H9 (cell line): ENCODE results near the gene ITPA. TPM values are rescaled to one million over a fixed set of nuclear protein-coding genes. Genes with fewer than 3 reads are reported as not detected.

ENCODE experiments used
- DNase-seq: peaks from one replicate; pipeline ENCODE4 v3.0.0-alpha.2; 2017
- H2AFZ ChIP-seq: one replicate; pipeline ENCODE4 v1.6.1; 2013; ENCODE audit warnings: mild to moderate bottlenecking, low read length, control low read depth, moderate library complexity
- H2AK5ac ChIP-seq: 2 replicates; pipeline ENCODE4 v1.6.1; 2013; ENCODE audit warnings: low read length, control low read depth, mixed read lengths; ENCODE audit not compliant: insufficient read length
- H2BK120ac ChIP-seq: one replicate; pipeline ENCODE4 v1.6.1; 2013; ENCODE audit warnings: low read depth, mild to moderate bottlenecking, low read length, control low read depth, inconsistent platforms; ENCODE audit not compliant: poor library complexity, severe bottlenecking
- H2BK12ac ChIP-seq: 2 replicates; pipeline ENCODE4 v1.6.1; 2013; ENCODE audit warnings: low read length, control low read depth, mixed read lengths, low read depth; ENCODE audit not compliant: insufficient read length
- H2BK15ac ChIP-seq: 2 replicates; pipeline ENCODE4 v1.6.1; 2013; ENCODE audit warnings: low read depth, low read length, control low read depth
- H2BK20ac ChIP-seq: one replicate; pipeline ENCODE4 v1.6.1; 2013; ENCODE audit warnings: low read depth, mild to moderate bottlenecking, low read length, control low read depth, inconsistent platforms; ENCODE audit not compliant: poor library complexity, severe bottlenecking
- H2BK5ac ChIP-seq: 2 replicates; pipeline ENCODE4 v1.6.1; 2013; ENCODE audit warnings: low read length, control low read depth, mixed read lengths; ENCODE audit not compliant: insufficient read length
- H3K14ac ChIP-seq: 2 replicates; pipeline ENCODE4 v1.6.1; 2013; ENCODE audit warnings: low read length, control low read depth; ENCODE audit not compliant: insufficient read depth
- H3K18ac ChIP-seq: 2 replicates; pipeline ENCODE4 v1.6.1; 2013; ENCODE audit warnings: low read depth, mild to moderate bottlenecking, mixed read lengths, low read length, control low read depth; ENCODE audit not compliant: insufficient read length
- H3K23ac ChIP-seq: 2 replicates; pipeline ENCODE4 v1.6.1; 2013; ENCODE audit warnings: low read length, control low read depth, mixed read lengths, low read depth; ENCODE audit not compliant: insufficient read length
- H3K23me2 ChIP-seq: 2 replicates; pipeline ENCODE4 v1.6.1; 2013; ENCODE audit warnings: low read depth, mild to moderate bottlenecking, mixed read lengths, low read length, control low read depth; ENCODE audit not compliant: insufficient read length, poor library complexity, severe bottlenecking
- H3K27ac ChIP-seq: 2 replicates; pipeline ENCODE4 v1.5.1; 2013; ENCODE audit warnings: low read length, control low read depth, mixed read lengths, low read depth; ENCODE audit not compliant: insufficient read length
- H3K27me3 ChIP-seq: 2 replicates; pipeline ENCODE4 v1.6.1; 2013; ENCODE audit warnings: low read length, control low read depth, inconsistent platforms; ENCODE audit not compliant: insufficient read depth
- H3K4ac ChIP-seq: 2 replicates; pipeline ENCODE4 v1.6.1; 2013; ENCODE audit warnings: low read depth, mild to moderate bottlenecking, control low read depth, inconsistent platforms, low read length, moderate library complexity
- H3K4me1 ChIP-seq: 2 replicates; pipeline ENCODE4 v1.6.1; 2013; ENCODE audit warnings: low read length, control low read depth, inconsistent platforms; ENCODE audit not compliant: insufficient read depth
- H3K4me2 ChIP-seq: 2 replicates; pipeline ENCODE4 v1.6.1; 2013; ENCODE audit warnings: low read length, control low read depth, mixed read lengths; ENCODE audit not compliant: insufficient read length, insufficient read depth
- H3K56ac ChIP-seq: 2 replicates; pipeline ENCODE4 v1.6.1; 2013; ENCODE audit warnings: low read depth, mild to moderate bottlenecking, mixed read lengths, low read length, control low read depth; ENCODE audit not compliant: insufficient read length
- H3K79me1 ChIP-seq: 2 replicates; pipeline ENCODE4 v1.6.1; 2013; ENCODE audit warnings: low read depth, mild to moderate bottlenecking, moderate library complexity, low read length, control low read depth, inconsistent platforms; ENCODE audit not compliant: insufficient read depth, poor library complexity, severe bottlenecking
- H3K79me2 ChIP-seq: 2 replicates; pipeline ENCODE4 v1.6.1; 2013; ENCODE audit warnings: low read length, control low read depth, inconsistent platforms; ENCODE audit not compliant: insufficient read depth
- H3K9ac ChIP-seq: 2 replicates; pipeline ENCODE4 v1.6.1; 2013; ENCODE audit warnings: low read length, control low read depth, mixed read lengths; ENCODE audit not compliant: insufficient read length; ENCODE audit errors: extremely low read depth
- H3K9me3 ChIP-seq: one replicate; pipeline ENCODE4 v1.6.1; 2013; ENCODE audit warnings: low read depth, low read length, inconsistent platforms; ENCODE audit not compliant: control insufficient read depth
- H3T11ph ChIP-seq: one replicate; pipeline ENCODE4 v1.6.1; 2013; ENCODE audit warnings: mild to moderate bottlenecking, low read length, control low read depth, inconsistent platforms
- H4K20me1 ChIP-seq: one replicate; pipeline ENCODE4 v1.6.1; 2013; ENCODE audit not compliant: control insufficient read depth, insufficient read length, insufficient read depth
- H4K5ac ChIP-seq: 2 replicates; pipeline ENCODE4 v1.6.1; 2013; ENCODE audit warnings: low read depth, mild to moderate bottlenecking, mixed read lengths, low read length, control low read depth; ENCODE audit not compliant: insufficient read length
- H4K8ac ChIP-seq: replicated peaks from 2 replicates; pipeline ENCODE4 v1.6.1; 2013; ENCODE audit warnings: low read length, control low read depth, mixed read lengths, low read depth; ENCODE audit not compliant: insufficient read length
- H4K91ac ChIP-seq: 2 replicates; pipeline ENCODE4 v1.6.1; 2013; ENCODE audit warnings: low read depth, mild to moderate bottlenecking, moderate library complexity, mixed read lengths, low read length, control low read depth; ENCODE audit not compliant: insufficient read length
- H3K27ac Mint-ChIP-seq, 3 experiments: 2 replicates in 2 of 3; 3 replicates in 1 of 3; pipeline ENCODE4 v1.8.0; 2020 to 2021; ENCODE audit warnings: mixed read lengths in 3 of 3, mild to moderate bottlenecking in 1 of 3, moderate library complexity in 1 of 3
- H3K27me3 Mint-ChIP-seq: 2 replicates; pipeline ENCODE4 v1.8.0; 2021; ENCODE audit warnings: low read depth, mild to moderate bottlenecking, moderate library complexity, mixed read lengths
- H3K36me3 Mint-ChIP-seq, 3 experiments: 2 replicates in 2 of 3; 3 replicates in 1 of 3; pipeline ENCODE4 v1.8.0; 2020 to 2021; ENCODE audit warnings: low read depth in 3 of 3, mixed read lengths in 3 of 3; ENCODE audit not compliant: insufficient read depth in 1 of 3
- H3K4me1 Mint-ChIP-seq, 2 experiments: 2 replicates each; pipeline ENCODE4 v1.8.0; 2020; ENCODE audit warnings: mixed read lengths in 2 of 2
- H3K4me3 Mint-ChIP-seq, 2 experiments: 2 replicates in 1 of 2; 3 replicates in 1 of 2; pipeline ENCODE4 v1.8.0; 2020 to 2021; ENCODE audit warnings: mild to moderate bottlenecking in 2 of 2, mixed read lengths in 2 of 2, moderate library complexity in 1 of 2
- H3K9me3 Mint-ChIP-seq, 2 experiments: 2 replicates in 1 of 2; 3 replicates in 1 of 2; pipeline ENCODE4 v1.8.0; 2020; ENCODE audit warnings: mild to moderate bottlenecking in 2 of 2, mixed read lengths in 2 of 2, moderate library complexity in 1 of 2
- CTCF ChIP-seq: fragments of 200-600 bp; sonication (generic); conservative IDR thresholded peaks from 3 replicates; pipeline ENCODE4 v1.8.0; 2021; ENCODE audit warnings: antibody characterized with exemption, mild to moderate bottlenecking
- WGBS: extraction: QIAGEN DNeasy Blood & Tissue Kit; methylation state at CpG from one replicate; pipeline ENCODE4 v1.1.7; 2013; ENCODE audit warnings: missing lambda C conversion rate, low lambda C conversion rate, mixed read lengths; ENCODE audit not compliant: insufficient read length; ENCODE audit errors: extremely low coverage; 5-methylcytosine and 5-hydroxymethylcytosine counted together
- total RNA-seq: library from RNA; stranded (reverse); gene quantifications from 2 replicates; pipeline ENCODE4 v1.2.1, GENCODE V29; 2021

The ITPA gene
- total RNA-seq, 1 experiment from 2014 or later: 74.5 TPM

- Histone ChIP-seq H2BK5ac (no peak overlapping the region), H2AFZ (no peak overlapping the region), H3K79me2 (no peaks in the 10 kb centered on the region), H3K9me3 (no peaks in the 10 kb centered on the region), H2BK15ac (no peak overlapping the region), H3K4ac (no peak overlapping the region), H4K5ac (no peak overlapping the region), H3K79me1 (no peaks in the 10 kb centered on the region), H3K27me3 (no peaks in the 10 kb centered on the region), H4K20me1 (no peaks in the 10 kb centered on the region), H3K9ac (no peak overlapping the region), H3K18ac (no peak overlapping the region), H2BK20ac (no peak overlapping the region), H4K8ac (no peak overlapping the region), H3K56ac (no peak overlapping the region), H3K23me2 (peaks cover 23% of the 10 kb centered on the region), H3K4me1 (no peaks in the 10 kb centered on the region; the same call in 1 of the 2 replicates), H2BK12ac (no peak overlapping the region), H2BK120ac (no peak overlapping the region), H3T11ph (no peak overlapping the region), H3K4me2 (peak overlapping the region; percentile 67), H4K91ac (no peak overlapping the region), H3K23ac (no peak overlapping the region), H3K27ac (no peak overlapping the region), H2AK5ac (no peak overlapping the region), H3K14ac (peak overlapping the region; percentile 12; the same call in 1 of the 2 replicates)
- Mint-ChIP-seq H3K4me3 (peak overlapping the region; percentile 61 to 83), H3K36me3 (peaks cover 2 to 4% (median 3%) of the 10 kb centered on the region in 3 experiments; a peak in 3 of 7 replicates), H3K27ac (peak overlapping the region in 1 of 3 experiments; percentile 49; a peak in 1 of 7 replicates), H3K27me3 (peaks cover 17% of the 10 kb centered on the region), H3K4me1 (peaks cover 39 to 49% of the 10 kb centered on the region in 2 experiments), H3K9me3 (no peaks in the 10 kb centered on the region; a peak in 1 of 5 replicates)
- no peak for DNase-seq
- no CpG with 5 or more reads among the region's 5 CpGs for WGBS
- no peak for TF ChIP-seq CTCF
Observed at GRCh38 chr20:3172126-3172932, 37.0 kb upstream of the ITPA start.
